Brain microvascular endothelial cell (primary cell): ENCODE results near the gene PBX3.

Experiments
- DNase-seq: peaks from one replicate; pipeline ENCODE4 v3.0.0-alpha.2; 2020
- H3K27ac ChIP-seq: fragments of 250-450 bp; sonication (Bioruptor Pico); 2 replicates; pipeline ENCODE4 v1.5.1; 2020; ENCODE audit warnings: mild to moderate bottlenecking, moderate library complexity
- H3K27me3 ChIP-seq: fragments of 250-450 bp; sonication (Bioruptor Pico); replicated peaks from 2 replicates; pipeline ENCODE4 v1.5.1; 2020; ENCODE audit warnings: mild to moderate bottlenecking
- H3K36me3 ChIP-seq: fragments of 250-450 bp; sonication (Bioruptor Pico); replicated peaks from 2 replicates; pipeline ENCODE4 v1.5.1; 2020; ENCODE audit warnings: mild to moderate bottlenecking
- H3K4me3 ChIP-seq: 2 replicates; pipeline ENCODE4 v1.5.1; 2011; ENCODE audit warnings: low read depth, mild to moderate bottlenecking, control low read depth, low read length, moderate library complexity
- in situ Hi-C: cut with HindIII; loops from 2 replicates; pipeline ENCODE4 v1.10.0; 2017; ENCODE audit warnings: low sequenced_read_pairs, low pct_ligation_motif_present
- TF ChIP-seq, protein P1 (sequence below): IDR thresholded peaks from 2 replicates; pipeline ENCODE4 v1.5.1; 2011; ENCODE audit warnings: low read depth, mild to moderate bottlenecking, moderate library complexity, low read length, control low read depth, inconsistent platforms; ENCODE audit errors: missing control alignments

Gene PBX3

DNA sequence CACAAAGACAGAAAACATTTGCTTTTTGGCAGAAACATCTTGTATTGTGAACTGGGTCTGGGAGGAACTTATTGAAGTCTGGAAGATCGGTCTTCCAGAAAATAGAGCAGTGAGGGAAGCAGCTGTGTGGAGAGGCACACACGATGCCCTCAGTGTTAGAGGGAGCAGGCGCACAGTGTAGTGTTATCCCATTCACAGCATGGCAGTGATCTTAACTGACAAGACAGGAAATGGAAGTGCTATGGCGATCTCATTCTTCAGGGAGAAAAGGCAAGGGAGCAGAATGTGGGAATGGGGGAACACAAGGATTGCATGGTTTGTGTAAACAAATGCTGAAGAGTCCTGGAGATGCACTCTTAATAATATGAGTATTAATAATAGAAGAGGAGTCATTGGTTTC lies 161.0 kb downstream of the PBX3 start:
- no peak overlapping the region for H3K27ac ChIP-seq
- DNase-seq: no peak
- H3K36me3 ChIP-seq: no peaks in the 10 kb centered on the region
- H3K4me3 ChIP-seq: no peak overlapping the region
- no peaks in the 10 kb centered on the region for H3K27me3 ChIP-seq
- TF ChIP-seq, protein P1, sequence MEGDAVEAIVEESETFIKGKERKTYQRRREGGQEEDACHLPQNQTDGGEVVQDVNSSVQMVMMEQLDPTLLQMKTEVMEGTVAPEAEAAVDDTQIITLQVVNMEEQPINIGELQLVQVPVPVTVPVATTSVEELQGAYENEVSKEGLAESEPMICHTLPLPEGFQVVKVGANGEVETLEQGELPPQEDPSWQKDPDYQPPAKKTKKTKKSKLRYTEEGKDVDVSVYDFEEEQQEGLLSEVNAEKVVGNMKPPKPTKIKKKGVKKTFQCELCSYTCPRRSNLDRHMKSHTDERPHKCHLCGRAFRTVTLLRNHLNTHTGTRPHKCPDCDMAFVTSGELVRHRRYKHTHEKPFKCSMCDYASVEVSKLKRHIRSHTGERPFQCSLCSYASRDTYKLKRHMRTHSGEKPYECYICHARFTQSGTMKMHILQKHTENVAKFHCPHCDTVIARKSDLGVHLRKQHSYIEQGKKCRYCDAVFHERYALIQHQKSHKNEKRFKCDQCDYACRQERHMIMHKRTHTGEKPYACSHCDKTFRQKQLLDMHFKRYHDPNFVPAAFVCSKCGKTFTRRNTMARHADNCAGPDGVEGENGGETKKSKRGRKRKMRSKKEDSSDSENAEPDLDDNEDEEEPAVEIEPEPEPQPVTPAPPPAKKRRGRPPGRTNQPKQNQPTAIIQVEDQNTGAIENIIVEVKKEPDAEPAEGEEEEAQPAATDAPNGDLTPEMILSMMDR: no peak
- in situ Hi-C loops: no loop called here

DNA sequence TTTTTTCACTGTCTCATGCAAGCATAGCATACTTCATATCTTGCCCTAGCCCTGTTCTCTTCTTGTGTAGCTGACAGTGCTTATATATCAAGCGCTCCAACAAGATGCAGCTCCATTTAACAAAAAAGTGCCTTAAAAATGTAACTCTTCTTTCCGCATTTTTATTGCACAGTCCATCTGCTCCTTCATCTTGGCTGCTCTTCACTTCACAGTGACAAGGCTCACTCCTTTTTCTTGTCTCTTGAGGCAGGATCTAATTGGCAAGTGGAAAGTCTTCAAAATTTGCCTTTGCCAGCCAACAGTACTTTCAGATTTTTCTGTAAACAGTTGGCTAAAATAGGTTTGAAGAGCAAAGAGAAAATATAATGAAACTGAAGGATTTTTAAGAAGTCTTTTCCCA lies 161.8 kb downstream of the PBX3 start:
- in situ Hi-C loops: no loop called here
- Histone ChIP-seq H3K27ac (no peak overlapping the region), H3K36me3 (no peaks in the 10 kb centered on the region), H3K27me3 (no peaks in the 10 kb centered on the region), H3K4me3 (no peak overlapping the region)
- TF ChIP-seq, protein P1: no peak
- no peak for DNase-seq

DNA sequence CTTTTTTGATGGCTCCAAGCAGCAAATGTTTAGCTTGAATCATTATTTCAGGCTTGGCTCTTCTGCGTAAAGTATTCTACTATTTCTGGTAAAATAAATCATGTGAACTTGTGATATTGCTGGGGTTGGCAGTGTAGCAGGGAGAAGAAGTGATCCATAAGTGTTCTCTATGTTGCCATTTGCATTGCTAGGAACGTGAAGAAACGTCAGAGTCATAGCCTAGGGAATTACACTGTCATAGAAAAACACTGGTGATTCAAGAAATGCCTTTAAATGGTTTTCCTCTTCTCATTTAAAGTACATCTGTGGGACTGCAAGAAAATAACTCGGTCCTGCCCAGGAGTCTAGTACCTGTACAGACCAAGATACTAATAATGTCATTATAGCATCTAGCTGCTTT lies 162.3 kb downstream of the PBX3 start:
- Histone ChIP-seq H3K4me3 (no peak overlapping the region), H3K27me3 (no peaks in the 10 kb centered on the region), H3K27ac (no peak overlapping the region), H3K36me3 (no peaks in the 10 kb centered on the region)
- in situ Hi-C loops: no loop called here
- TF ChIP-seq, protein P1: no peak
- DNase-seq: no peak

DNA sequence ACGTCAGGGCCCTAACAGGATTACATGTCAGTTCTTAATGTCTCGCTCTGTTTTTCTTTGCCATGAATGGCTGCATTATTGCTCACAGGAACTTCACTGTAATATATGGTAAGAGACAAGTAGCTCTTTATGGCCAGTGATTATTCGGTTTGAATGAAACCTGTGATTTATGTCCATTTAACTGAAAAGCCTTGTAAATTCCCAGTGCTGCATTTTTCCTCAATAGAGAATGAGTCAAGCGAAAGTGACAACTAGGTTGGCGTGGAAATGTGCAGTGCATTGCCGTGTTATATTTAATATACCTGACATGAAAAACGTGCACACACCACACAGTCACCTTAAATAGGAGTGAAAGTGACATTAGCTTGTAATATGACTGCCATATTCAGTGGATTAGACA lies 163.1 kb downstream of the PBX3 start:
- no peaks in the 10 kb centered on the region for H3K36me3 ChIP-seq
- no peak for DNase-seq
- no peaks in the 10 kb centered on the region for H3K27me3 ChIP-seq
- TF ChIP-seq, protein P1: no peak
- in situ Hi-C loops: no loop called here
- no peak overlapping the region for H3K4me3 ChIP-seq
- H3K27ac ChIP-seq: no peak overlapping the region

DNA sequence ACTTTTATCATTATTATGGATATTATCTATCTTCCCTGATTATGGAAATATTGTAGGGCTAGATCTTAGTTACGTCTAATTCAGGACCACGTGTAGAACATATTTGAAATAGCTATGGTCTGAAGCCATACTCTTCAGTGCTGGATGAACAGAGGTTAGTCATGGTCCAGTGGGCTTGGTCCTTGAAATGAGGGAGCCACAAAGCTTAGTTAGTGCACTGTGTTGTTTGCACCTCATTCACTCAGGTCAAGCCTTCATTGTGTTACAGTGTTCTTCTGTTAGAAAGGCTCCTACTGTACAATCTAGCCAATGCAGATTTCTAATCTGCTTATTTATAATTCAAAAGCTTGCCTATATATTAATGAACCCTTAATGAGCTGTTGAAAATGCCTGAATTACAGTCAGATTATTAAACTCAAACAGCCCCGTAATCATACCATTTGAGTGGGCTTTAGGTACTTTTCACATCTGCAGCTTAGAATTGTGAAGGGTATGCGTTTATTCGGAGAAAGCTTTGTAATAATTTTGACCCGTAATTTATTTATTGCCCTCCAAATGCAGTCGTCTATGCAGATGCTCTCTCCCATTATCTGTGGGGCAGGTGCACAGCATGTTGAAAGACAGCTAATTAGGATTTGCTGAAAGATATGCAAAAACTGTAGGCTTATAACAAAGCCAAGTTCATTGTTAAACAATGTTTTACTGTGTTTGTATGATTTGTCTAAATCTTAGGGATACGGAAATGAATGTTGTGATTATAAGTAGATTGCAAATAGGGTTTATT lies 164.9 kb downstream of the PBX3 start:
- Histone ChIP-seq H3K27ac (no peak overlapping the region), H3K36me3 (no peaks in the 10 kb centered on the region), H3K27me3 (no peaks in the 10 kb centered on the region), H3K4me3 (no peak overlapping the region)
- in situ Hi-C loops: no loop called here
- DNase-seq: peak; percentile 16
- TF ChIP-seq, protein P1: no peak

DNA sequence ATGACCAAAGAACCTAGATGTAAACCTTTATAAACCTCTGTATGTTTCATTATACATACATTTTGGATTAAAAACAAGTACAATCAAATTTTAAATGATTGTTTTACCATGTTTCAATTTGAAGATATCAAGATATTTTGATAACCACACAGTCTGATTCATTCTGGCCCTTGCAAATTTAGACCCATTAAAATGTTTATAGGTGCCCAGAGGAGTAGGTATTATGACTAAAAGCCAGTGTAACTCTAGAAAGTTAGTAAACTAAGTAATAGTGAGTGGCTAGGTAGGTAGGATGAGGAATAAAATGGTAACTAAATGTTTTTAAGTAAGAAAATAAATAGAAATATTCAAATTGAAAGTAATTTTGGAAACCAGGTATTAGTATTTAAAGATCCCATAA lies 165.5 kb downstream of the PBX3 start:
- no peak for DNase-seq
- Histone ChIP-seq H3K36me3 (no peaks in the 10 kb centered on the region), H3K27ac (no peak overlapping the region), H3K4me3 (no peak overlapping the region), H3K27me3 (no peaks in the 10 kb centered on the region)
- TF ChIP-seq, protein P1: no peak
- in situ Hi-C loops: no loop called here
